GM19025 (cell line): ENCODE results near the gene GLYAT.
"Not testable (repeated sequence)": the region's sequence is repeated elsewhere in the genome, so short reads cannot be mapped to it uniquely, and the experiment has no call there.

Source experiments
- ATAC-seq: cut with Tn5 transposase; IDR thresholded peaks from one replicate; pipeline ENCODE4 v1.9.1; 2021; ENCODE audit warnings: mild to moderate bottlenecking, low read depth, moderate library complexity; ENCODE audit not compliant: unreplicated experiment

The GLYAT gene

GRCh38 chr11:58685973-58686722, 45.6 kb downstream of the GLYAT start:
- ATAC-seq, result no peak

GRCh38 chr11:58682660-58683059, 49.1 kb downstream of the GLYAT start:
- ATAC-seq, result not testable (repeated sequence)

- ATAC-seq, result not testable (repeated sequence)
These were observed 54.2 kb downstream of the GLYAT start for GRCh38 chr11:58677536-58677935.

GRCh38 chr11:58676563-58677135, 55.1 kb downstream of the GLYAT start:
- no peak for ATAC-seq

GRCh38 chr11:58675334-58676155, 56.2 kb downstream of the GLYAT start:
- ATAC-seq, result no peak

- no peak for ATAC-seq
These were observed 57.1 kb downstream of the GLYAT start for GRCh38 chr11:58674609-58675008.

GRCh38 chr11:58671983-58672633, 59.6 kb downstream of the GLYAT start:
- ATAC-seq, result no peak

- ATAC-seq, result no peak
These were observed 71.7 kb downstream of the GLYAT start for GRCh38 chr11:58659910-58660570.

GRCh38 chr11:58659404-58659803, 72.3 kb downstream of the GLYAT start:
- ATAC-seq, result no peak
